Retina (tissue), 1 donor: ENCODE measurements around the gene BCL2L11.
"Not testable (repeated sequence)": the region's sequence is repeated elsewhere in the genome, so short reads cannot be mapped to it uniquely, and the experiment has no call there.

ENCODE experiments used
- DNase-seq: peaks from one replicate; pipeline ENCODE4 v3.0.0-alpha.2; 2016

The BCL2L11 gene

GRCh38 chr2:111120253-111121027 is at the start of gene BCL2L11:
BCL2L11 (plus strand) TSS chr2:111120914; CDS start chr2:111123746, 2,832 bp downstream.
- peak; percentile 91 for DNase-seq

GRCh38 chr2:111071600-111072171 is 49.0 kb upstream of the BCL2L11 start:
- DNase-seq = no peak

- DNase-seq = no peak
Observed at GRCh38 chr2:111072220-111072871, 48.4 kb upstream of the BCL2L11 start.

GRCh38 chr2:111082659-111083058 is 38.1 kb upstream of the BCL2L11 start:
- DNase-seq = not testable (repeated sequence)

- no peak for DNase-seq
Observed at GRCh38 chr2:111091811-111092211, 28.9 kb upstream of the BCL2L11 start.

- DNase-seq = peak; percentile 54
Observed at GRCh38 chr2:111094691-111095090, 26.0 kb upstream of the BCL2L11 start.

- DNase-seq = no peak
Observed at GRCh38 chr2:111095434-111095833, 25.3 kb upstream of the BCL2L11 start.

- no peak for DNase-seq
Observed at GRCh38 chr2:111099402-111099801, 21.3 kb upstream of the BCL2L11 start.

GRCh38 chr2:111100087-111100764 is 20.5 kb upstream of the BCL2L11 start:
- DNase-seq = no peak

- DNase-seq = no peak
Observed at GRCh38 chr2:111100765-111101162, 19.9 kb upstream of the BCL2L11 start.

- DNase-seq = no peak
Observed at GRCh38 chr2:111101592-111101991, 19.1 kb upstream of the BCL2L11 start.

GRCh38 chr2:111102216-111102615 is 18.5 kb upstream of the BCL2L11 start:
- peak; percentile 67 for DNase-seq

GRCh38 chr2:111105926-111106325 is 14.8 kb upstream of the BCL2L11 start:
- DNase-seq = no peak

GRCh38 chr2:111106706-111107105 is 14.0 kb upstream of the BCL2L11 start:
- no peak for DNase-seq

GRCh38 chr2:111108745-111109271 is 11.9 kb upstream of the BCL2L11 start:
- DNase-seq = no peak

GRCh38 chr2:111111101-111111755 is 9.5 kb upstream of the BCL2L11 start:
- DNase-seq = no peak

GRCh38 chr2:111113838-111114237 is 6.9 kb upstream of the BCL2L11 start:
- DNase-seq = no peak

- no peak for DNase-seq
Observed at GRCh38 chr2:111116011-111116746, 4.5 kb upstream of the BCL2L11 start.

- peak; percentile 85 for DNase-seq
Observed at GRCh38 chr2:111116843-111117597, 3.7 kb upstream of the BCL2L11 start.

- DNase-seq = peak; percentile 83
Observed at GRCh38 chr2:111117598-111118480, 2.9 kb upstream of the BCL2L11 start.
